H9 (cell line): ENCODE data around the gene HIPK1. TPM values are rescaled to one million over a fixed set of nuclear protein-coding genes. Genes with fewer than 3 reads are reported as not detected.
A peak's percentile ranks its signal among the peaks of the same experiment; 100 is the strongest.

Experiments
- DNase-seq: peaks from one replicate; pipeline ENCODE4 v3.0.0-alpha.2; 2017
- H2AFZ ChIP-seq: one replicate; pipeline ENCODE4 v1.6.1; 2013; ENCODE audit warnings: mild to moderate bottlenecking, low read length, control low read depth, moderate library complexity
- H2AK5ac ChIP-seq: 2 replicates; pipeline ENCODE4 v1.6.1; 2013; ENCODE audit warnings: low read length, control low read depth, mixed read lengths; ENCODE audit not compliant: insufficient read length
- H2BK120ac ChIP-seq: one replicate; pipeline ENCODE4 v1.6.1; 2013; ENCODE audit warnings: low read depth, mild to moderate bottlenecking, low read length, control low read depth, inconsistent platforms; ENCODE audit not compliant: poor library complexity, severe bottlenecking
- H2BK12ac ChIP-seq: 2 replicates; pipeline ENCODE4 v1.6.1; 2013; ENCODE audit warnings: low read length, control low read depth, mixed read lengths, low read depth; ENCODE audit not compliant: insufficient read length
- H2BK15ac ChIP-seq: 2 replicates; pipeline ENCODE4 v1.6.1; 2013; ENCODE audit warnings: low read depth, low read length, control low read depth
- H2BK20ac ChIP-seq: one replicate; pipeline ENCODE4 v1.6.1; 2013; ENCODE audit warnings: low read depth, mild to moderate bottlenecking, low read length, control low read depth, inconsistent platforms; ENCODE audit not compliant: poor library complexity, severe bottlenecking
- H2BK5ac ChIP-seq: 2 replicates; pipeline ENCODE4 v1.6.1; 2013; ENCODE audit warnings: low read length, control low read depth, mixed read lengths; ENCODE audit not compliant: insufficient read length
- H3K14ac ChIP-seq: 2 replicates; pipeline ENCODE4 v1.6.1; 2013; ENCODE audit warnings: low read length, control low read depth; ENCODE audit not compliant: insufficient read depth
- H3K18ac ChIP-seq: 2 replicates; pipeline ENCODE4 v1.6.1; 2013; ENCODE audit warnings: low read depth, mild to moderate bottlenecking, mixed read lengths, low read length, control low read depth; ENCODE audit not compliant: insufficient read length
- H3K23ac ChIP-seq: 2 replicates; pipeline ENCODE4 v1.6.1; 2013; ENCODE audit warnings: low read length, control low read depth, mixed read lengths, low read depth; ENCODE audit not compliant: insufficient read length
- H3K23me2 ChIP-seq: 2 replicates; pipeline ENCODE4 v1.6.1; 2013; ENCODE audit warnings: low read depth, mild to moderate bottlenecking, mixed read lengths, low read length, control low read depth; ENCODE audit not compliant: insufficient read length, poor library complexity, severe bottlenecking
- H3K27ac ChIP-seq: 2 replicates; pipeline ENCODE4 v1.5.1; 2013; ENCODE audit warnings: low read length, control low read depth, mixed read lengths, low read depth; ENCODE audit not compliant: insufficient read length
- H3K27me3 ChIP-seq: 2 replicates; pipeline ENCODE4 v1.6.1; 2013; ENCODE audit warnings: low read length, control low read depth, inconsistent platforms; ENCODE audit not compliant: insufficient read depth
- H3K4ac ChIP-seq: 2 replicates; pipeline ENCODE4 v1.6.1; 2013; ENCODE audit warnings: low read depth, mild to moderate bottlenecking, control low read depth, inconsistent platforms, low read length, moderate library complexity
- H3K4me1 ChIP-seq: 2 replicates; pipeline ENCODE4 v1.6.1; 2013; ENCODE audit warnings: low read length, control low read depth, inconsistent platforms; ENCODE audit not compliant: insufficient read depth
- H3K4me2 ChIP-seq: 2 replicates; pipeline ENCODE4 v1.6.1; 2013; ENCODE audit warnings: low read length, control low read depth, mixed read lengths; ENCODE audit not compliant: insufficient read length, insufficient read depth
- H3K56ac ChIP-seq: 2 replicates; pipeline ENCODE4 v1.6.1; 2013; ENCODE audit warnings: low read depth, mild to moderate bottlenecking, mixed read lengths, low read length, control low read depth; ENCODE audit not compliant: insufficient read length
- H3K79me1 ChIP-seq: 2 replicates; pipeline ENCODE4 v1.6.1; 2013; ENCODE audit warnings: low read depth, mild to moderate bottlenecking, moderate library complexity, low read length, control low read depth, inconsistent platforms; ENCODE audit not compliant: insufficient read depth, poor library complexity, severe bottlenecking
- H3K79me2 ChIP-seq: 2 replicates; pipeline ENCODE4 v1.6.1; 2013; ENCODE audit warnings: low read length, control low read depth, inconsistent platforms; ENCODE audit not compliant: insufficient read depth
- H3K9ac ChIP-seq: 2 replicates; pipeline ENCODE4 v1.6.1; 2013; ENCODE audit warnings: low read length, control low read depth, mixed read lengths; ENCODE audit not compliant: insufficient read length; ENCODE audit errors: extremely low read depth
- H3K9me3 ChIP-seq: one replicate; pipeline ENCODE4 v1.6.1; 2013; ENCODE audit warnings: low read depth, low read length, inconsistent platforms; ENCODE audit not compliant: control insufficient read depth
- H3T11ph ChIP-seq: one replicate; pipeline ENCODE4 v1.6.1; 2013; ENCODE audit warnings: mild to moderate bottlenecking, low read length, control low read depth, inconsistent platforms
- H4K20me1 ChIP-seq: one replicate; pipeline ENCODE4 v1.6.1; 2013; ENCODE audit not compliant: control insufficient read depth, insufficient read length, insufficient read depth
- H4K5ac ChIP-seq: 2 replicates; pipeline ENCODE4 v1.6.1; 2013; ENCODE audit warnings: low read depth, mild to moderate bottlenecking, mixed read lengths, low read length, control low read depth; ENCODE audit not compliant: insufficient read length
- H4K8ac ChIP-seq: replicated peaks from 2 replicates; pipeline ENCODE4 v1.6.1; 2013; ENCODE audit warnings: low read length, control low read depth, mixed read lengths, low read depth; ENCODE audit not compliant: insufficient read length
- H4K91ac ChIP-seq: 2 replicates; pipeline ENCODE4 v1.6.1; 2013; ENCODE audit warnings: low read depth, mild to moderate bottlenecking, moderate library complexity, mixed read lengths, low read length, control low read depth; ENCODE audit not compliant: insufficient read length
- H3K27ac Mint-ChIP-seq, 3 experiments: 2 replicates in 2 of 3; 3 replicates in 1 of 3; pipeline ENCODE4 v1.8.0; 2020 to 2021; ENCODE audit warnings: mixed read lengths in 3 of 3, mild to moderate bottlenecking in 1 of 3, moderate library complexity in 1 of 3
- H3K27me3 Mint-ChIP-seq: 2 replicates; pipeline ENCODE4 v1.8.0; 2021; ENCODE audit warnings: low read depth, mild to moderate bottlenecking, moderate library complexity, mixed read lengths
- H3K36me3 Mint-ChIP-seq, 3 experiments: 2 replicates in 2 of 3; 3 replicates in 1 of 3; pipeline ENCODE4 v1.8.0; 2020 to 2021; ENCODE audit warnings: low read depth in 3 of 3, mixed read lengths in 3 of 3; ENCODE audit not compliant: insufficient read depth in 1 of 3
- H3K4me1 Mint-ChIP-seq, 2 experiments: 2 replicates each; pipeline ENCODE4 v1.8.0; 2020; ENCODE audit warnings: mixed read lengths in 2 of 2
- H3K4me3 Mint-ChIP-seq, 2 experiments: 2 replicates in 1 of 2; 3 replicates in 1 of 2; pipeline ENCODE4 v1.8.0; 2020 to 2021; ENCODE audit warnings: mild to moderate bottlenecking in 2 of 2, mixed read lengths in 2 of 2, moderate library complexity in 1 of 2
- H3K9me3 Mint-ChIP-seq, 2 experiments: 2 replicates in 1 of 2; 3 replicates in 1 of 2; pipeline ENCODE4 v1.8.0; 2020; ENCODE audit warnings: mild to moderate bottlenecking in 2 of 2, mixed read lengths in 2 of 2, moderate library complexity in 1 of 2
- CTCF ChIP-seq: fragments of 200-600 bp; sonication (generic); conservative IDR thresholded peaks from 3 replicates; pipeline ENCODE4 v1.8.0; 2021; ENCODE audit warnings: antibody characterized with exemption, mild to moderate bottlenecking
- WGBS: extraction: QIAGEN DNeasy Blood & Tissue Kit; methylation state at CpG from one replicate; pipeline ENCODE4 v1.1.7; 2013; ENCODE audit warnings: missing lambda C conversion rate, low lambda C conversion rate, mixed read lengths; ENCODE audit not compliant: insufficient read length; ENCODE audit errors: extremely low coverage; 5-methylcytosine and 5-hydroxymethylcytosine counted together
- total RNA-seq: library from RNA; stranded (reverse); gene quantifications from 2 replicates; pipeline ENCODE4 v1.2.1, GENCODE V29; 2021

Gene HIPK1
- total RNA-seq, 1 experiment from 2014 or later = 65.7 TPM

GRCh38 chr1:113981962-113982931, 53.1 kb downstream of the HIPK1 start:
- Histone ChIP-seq H3K79me1 (peaks cover 6% of the 10 kb centered on the region), H3K4me1 (peaks cover 10% of the 10 kb centered on the region; the same call in 1 of the 2 replicates), H2AFZ (no peak overlapping the region), H4K20me1 (no peaks in the 10 kb centered on the region), H3K27me3 (no peaks in the 10 kb centered on the region), H3K9ac (no peak overlapping the region), H2BK20ac (no peak overlapping the region), H4K5ac (no peak overlapping the region), H3K27ac (no peak overlapping the region), H3K23ac (no peak overlapping the region), H4K8ac (no peak overlapping the region), H3K56ac (no peak overlapping the region), H2BK120ac (no peak overlapping the region), H3K79me2 (peaks cover 6% of the 10 kb centered on the region; the same call in 1 of the 2 replicates), H4K91ac (no peak overlapping the region), H3K4ac (no peak overlapping the region), H3K9me3 (peaks cover 7% of the 10 kb centered on the region), H2AK5ac (no peak overlapping the region), H2BK5ac (no peak overlapping the region), H2BK15ac (no peak overlapping the region), H3K14ac (peak overlapping the region; percentile 39), H2BK12ac (no peak overlapping the region), H3T11ph (no peak overlapping the region), H3K18ac (no peak overlapping the region), H3K23me2 (peaks cover 10% of the 10 kb centered on the region), H3K4me2 (no peak overlapping the region)
- Mint-ChIP-seq H3K27me3 (peaks cover 6% of the 10 kb centered on the region), H3K4me3 (peak overlapping the region in 1 of 2 experiments; percentile 30; a peak in 2 of 5 replicates), H3K9me3 (peaks cover 23 to 25% of the 10 kb centered on the region in 2 experiments), H3K4me1 (peaks cover 62 to 65% of the 10 kb centered on the region in 2 experiments), H3K27ac (peak overlapping the region; percentile 58 to 85 (median 71); a peak in 4 of 7 replicates), H3K36me3 (peaks cover 46 to 67% (median 66%) of the 10 kb centered on the region in 3 experiments)
- no peak for TF ChIP-seq CTCF
- DNase-seq = peak; percentile 35
- no CpG with 5 or more reads among the region's 18 CpGs for WGBS
